SU-DHL-6 (cell line): ENCODE results near the gene USP10.

ENCODE experiments used
- CTCF ChIP-seq: fragments of 200-600 bp; sonication (generic); IDR thresholded peaks from one replicate; pipeline ENCODE4 v1.5.1; 2017; ENCODE audit warnings: antibody characterized with exemption, mild to moderate bottlenecking, low read length, moderate library complexity; ENCODE audit not compliant: insufficient read depth, poor library complexity, severe bottlenecking
- EZH2phosphoT487 ChIP-seq: fragments of 200-600 bp; sonication (generic), shearing (Covaris generic); conservative IDR thresholded peaks from 2 replicates; pipeline ENCODE4 v1.6.1; 2018; ENCODE audit warnings: mild to moderate bottlenecking, antibody characterized with exemption, low read length, moderate library complexity, mixed read lengths

GRCh38 chr16:84758627-84759026 lies 58.8 kb downstream of the USP10 start:
- no peak for TF ChIP-seq EZH2phosphoT487
- TF ChIP-seq CTCF = no peak
